Osteocyte (in vitro differentiated cells): Measurements from ENCODE around the gene MKNK1. TPM values are rescaled to one million over a fixed set of nuclear protein-coding genes. Genes with fewer than 3 reads are reported as not detected.

ENCODE experiments used
- DNase-seq: peaks from one replicate; pipeline ENCODE4 v3.0.0; 2021; ENCODE audit warnings: mixed read lengths; ENCODE audit not compliant: unreplicated experiment; ENCODE audit errors: extremely low spot score
- H3K27ac Mint-ChIP-seq: one replicate; pipeline ENCODE4 v1.8.0; 2021; ENCODE audit warnings: mild to moderate bottlenecking, mixed read lengths; ENCODE audit not compliant: unreplicated experiment
- H3K27me3 Mint-ChIP-seq: one replicate; pipeline ENCODE4 v1.8.0; 2021; ENCODE audit warnings: mixed read lengths; ENCODE audit not compliant: unreplicated experiment
- H3K36me3 Mint-ChIP-seq: one replicate; pipeline ENCODE4 v1.8.0; 2021; ENCODE audit warnings: mixed read lengths; ENCODE audit not compliant: unreplicated experiment
- H3K4me1 Mint-ChIP-seq: one replicate; pipeline ENCODE4 v1.8.0; 2021; ENCODE audit warnings: mixed read lengths; ENCODE audit not compliant: unreplicated experiment
- H3K4me3 Mint-ChIP-seq: one replicate; pipeline ENCODE4 v1.8.0; 2021; ENCODE audit warnings: mild to moderate bottlenecking, moderate library complexity, mixed read lengths; ENCODE audit not compliant: unreplicated experiment
- H3K9me3 Mint-ChIP-seq: one replicate; pipeline ENCODE4 v1.8.0; 2021; ENCODE audit warnings: mixed read lengths; ENCODE audit not compliant: unreplicated experiment
- CTCF ChIP-seq: fragments of 200-600 bp; sonication (generic); IDR thresholded peaks from 2 replicates; pipeline ENCODE4 v1.5.0; 2021; ENCODE audit warnings: antibody characterized with exemption, mild to moderate bottlenecking, moderate library complexity
- total RNA-seq: library from RNA; stranded (reverse); gene quantifications from 2 replicates; pipeline ENCODE4 v1.2.1, GENCODE V29; 2021

MKNK1 gene
- total RNA-seq, 1 donor from 2014 or later, result 32.5 TPM

- Mint-ChIP-seq H3K4me3 (no peak overlapping the region), H3K27me3 (no peaks in the 10 kb centered on the region), H3K4me1 (peaks cover 41% of the 10 kb centered on the region), H3K36me3 (no peaks in the 10 kb centered on the region), H3K27ac (no peak overlapping the region), H3K9me3 (no peaks in the 10 kb centered on the region)
- no peak for DNase-seq
- TF ChIP-seq CTCF, result no peak
These were observed 15.7 kb upstream of the MKNK1 start for GRCh38 chr1:46619656-46620258.

GRCh38 chr1:46618754-46619415 lies 14.8 kb upstream of the MKNK1 start:
- H3K27me3 Mint-ChIP-seq, result no peaks in the 10 kb centered on the region
- H3K36me3 Mint-ChIP-seq, result no peaks in the 10 kb centered on the region
- H3K9me3 Mint-ChIP-seq, result no peaks in the 10 kb centered on the region
- H3K27ac Mint-ChIP-seq, result no peak overlapping the region
- peaks cover 50% of the 10 kb centered on the region for H3K4me1 Mint-ChIP-seq
- no peak overlapping the region for H3K4me3 Mint-ChIP-seq
- DNase-seq, result no peak
- no peak for TF ChIP-seq CTCF

GRCh38 chr1:46617833-46618232 lies 13.8 kb upstream of the MKNK1 start:
- no peak for DNase-seq
- no peaks in the 10 kb centered on the region for H3K36me3 Mint-ChIP-seq
- H3K4me1 Mint-ChIP-seq, result peaks cover 58% of the 10 kb centered on the region
- peak overlapping the region; percentile 95 for H3K27ac Mint-ChIP-seq
- no peaks in the 10 kb centered on the region for H3K27me3 Mint-ChIP-seq
- H3K9me3 Mint-ChIP-seq, result no peaks in the 10 kb centered on the region
- no peak overlapping the region for H3K4me3 Mint-ChIP-seq
- TF ChIP-seq CTCF, result no peak

- no peaks in the 10 kb centered on the region for H3K36me3 Mint-ChIP-seq
- no peak for TF ChIP-seq CTCF
- H3K4me3 Mint-ChIP-seq, result peak overlapping the region; percentile 89
- no peak for DNase-seq
- H3K9me3 Mint-ChIP-seq, result no peaks in the 10 kb centered on the region
- H3K27me3 Mint-ChIP-seq, result no peaks in the 10 kb centered on the region
- peak overlapping the region; percentile 95 for H3K27ac Mint-ChIP-seq
- peaks cover 59% of the 10 kb centered on the region for H3K4me1 Mint-ChIP-seq
These were observed 13.2 kb upstream of the MKNK1 start for GRCh38 chr1:46617108-46617800.
